Endothelial cell of umbilical vein (primary cell): ENCODE measurements around the gene AKAP6. TPM values are rescaled to one million over a fixed set of nuclear protein-coding genes. Genes with fewer than 3 reads are reported as not detected.

Experiments used
- BruUV-seq: library from RNA; stranded (reverse); fragments of 400-500 nt; replicated peaks from 2 replicates; lab custom pipeline; 2021; lab: Mats Ljungman, UMichigan
- CTCF ChIA-PET: fragments of 300-600, 350-600 bp; sonication (Branson Sonifier 250); formaldehyde crosslinking; loops from one replicate; lab custom pipeline; 2021; ENCODE audit warnings: antibody characterized with exemption, inconsistent platforms; lab: Charles Lee
- POLR2A ChIA-PET: fragments of 300-600, 350-600 bp; sonication (Branson Sonifier 250); formaldehyde crosslinking; loops from one replicate; lab custom pipeline; 2021; ENCODE audit warnings: antibody characterized with exemption, inconsistent platforms; lab: Charles Lee
- DNase-seq: peaks from one replicate; pipeline ENCODE4 v3.0.0-alpha.2; 2011; ENCODE audit warnings: low read depth, low spot score
- FAIRE-seq: peaks from 2 replicates; lab custom pipeline; 2011; peaks lifted over from hg19 to GRCh38; lab: Jason Lieb, UNC
- H2AFZ ChIP-seq: 2 replicates; pipeline ENCODE4 v1.6.0; 2012; ENCODE audit warnings: low read depth, low read length, control low read depth, inconsistent platforms
- H3K27ac ChIP-seq: 2 replicates; pipeline ENCODE4 v1.5.1; 2011; ENCODE audit warnings: low read depth, mild to moderate bottlenecking, control low read depth, low read length, moderate library complexity; ENCODE audit not compliant: insufficient read depth
- H3K27me3 ChIP-seq, 2 experiments: 2 replicates each; pipeline versions ENCODE4 v1.6.0 to v1.6.1; 2011; ENCODE audit warnings: low read length in 2 of 2, mixed read lengths in 1 of 2; ENCODE audit not compliant: control insufficient read depth in 2 of 2, insufficient read depth in 2 of 2
- H3K36me3 ChIP-seq, 2 experiments: 2 replicates in 1 of 2; 3 replicates in 1 of 2; pipeline ENCODE4 v1.5.1; 2011; ENCODE audit warnings: low read length in 2 of 2, mild to moderate bottlenecking in 1 of 2, moderate library complexity in 1 of 2; ENCODE audit not compliant: control insufficient read depth in 2 of 2, insufficient read depth in 2 of 2; ENCODE audit errors: extremely low read depth in 1 of 2
- H3K4me1 ChIP-seq: 3 replicates; pipeline ENCODE4 v1.5.1; 2011; ENCODE audit warnings: mild to moderate bottlenecking, low read length; ENCODE audit not compliant: control insufficient read depth, insufficient read depth; ENCODE audit errors: extremely low read depth
- H3K4me2 ChIP-seq: 2 replicates; pipeline ENCODE4 v1.6.1; 2011; ENCODE audit warnings: low read length, control low read depth, mixed read lengths; ENCODE audit not compliant: insufficient read depth
- H3K4me3 ChIP-seq, 3 experiments: fragments of 200-600 bp in 1 of 3; sonication (generic), shearing (Covaris generic) in 1 of 3; replicated peaks in 1 of 3; 2 replicates each; pipeline ENCODE4 v1.5.1; 2011 to 2016; ENCODE audit warnings: control low read depth in 3 of 3, low read length in 3 of 3, mild to moderate bottlenecking in 2 of 3, inconsistent platforms in 1 of 3, low read depth in 1 of 3, moderate library complexity in 1 of 3; ENCODE audit not compliant: insufficient read depth in 1 of 3
- H3K79me2 ChIP-seq: 2 replicates; pipeline ENCODE4 v1.6.0; 2012; ENCODE audit warnings: low read length, inconsistent platforms; ENCODE audit not compliant: control insufficient read depth, insufficient read depth
- H3K9ac ChIP-seq: replicated peaks from 2 replicates; pipeline ENCODE3; 2011; ENCODE audit warnings: low read length, control low read depth; ENCODE audit not compliant: insufficient read depth; ENCODE audit errors: extremely low read depth
- H3K9me1 ChIP-seq: replicated peaks from 3 replicates; pipeline ENCODE4 v1.6.0; 2011; ENCODE audit warnings: mild to moderate bottlenecking, low read length; ENCODE audit not compliant: control insufficient read depth, insufficient read depth; ENCODE audit errors: extremely low read depth
- H3K9me3 ChIP-seq: replicated peaks from 2 replicates; pipeline ENCODE4 v1.5.1; 2012; ENCODE audit warnings: low read length, inconsistent platforms; ENCODE audit not compliant: control insufficient read depth, insufficient read depth
- H4K20me1 ChIP-seq: replicated peaks from 2 replicates; pipeline ENCODE3; 2011; ENCODE audit warnings: mild to moderate bottlenecking, low read length; ENCODE audit not compliant: control insufficient read depth, insufficient read depth; ENCODE audit errors: extremely low read depth
- CTCF ChIP-seq, 2 donors: IDR thresholded peaks; 1 replicate in 1 of 2; 2 replicates in 1 of 2; pipeline ENCODE4 v1.5.1; 2011; ENCODE audit warnings: low read length in 2 of 2, mild to moderate bottlenecking in 2 of 2, moderate library complexity in 2 of 2, control low read depth in 1 of 2, inconsistent platforms in 1 of 2, low read depth in 1 of 2; ENCODE audit not compliant: insufficient read depth in 1 of 2; ENCODE audit errors: extremely low read depth in 1 of 2
- EZH2 ChIP-seq: IDR thresholded peaks from 2 replicates; pipeline ENCODE4 v1.6.1; 2012; ENCODE audit warnings: borderline replicate concordance, low read depth, mild to moderate bottlenecking, moderate library complexity, low read length, inconsistent platforms; ENCODE audit not compliant: severe bottlenecking
- FOS ChIP-seq: IDR thresholded peaks from 2 replicates; pipeline ENCODE4 v1.6.1; 2011; ENCODE audit warnings: mild to moderate bottlenecking, low read length, moderate library complexity, borderline replicate concordance; ENCODE audit not compliant: insufficient read depth
- GATA2 ChIP-seq: IDR thresholded peaks from 2 replicates; pipeline ENCODE4 v1.7.0; 2011; ENCODE audit warnings: low read depth, mild to moderate bottlenecking, moderate library complexity, mixed read lengths, low read length; ENCODE audit not compliant: insufficient read length, insufficient read depth
- JUN ChIP-seq: IDR thresholded peaks from 2 replicates; pipeline ENCODE4 v1.6.1; 2011; ENCODE audit warnings: borderline replicate concordance, low read depth; ENCODE audit not compliant: insufficient read length, insufficient read depth
- MAX ChIP-seq: IDR thresholded peaks from 2 replicates; pipeline ENCODE4 v1.6.1; 2011; ENCODE audit not compliant: insufficient read depth, insufficient read length
- MYC ChIP-seq: IDR thresholded peaks from one replicate; pipeline ENCODE4 v1.6.1; 2011; ENCODE audit warnings: mild to moderate bottlenecking, low read depth, low read length
- POLR2A ChIP-seq: IDR thresholded peaks from 2 replicates; pipeline ENCODE4 v1.6.1; 2012; ENCODE audit warnings: low read depth, mild to moderate bottlenecking, control low read depth, low read length
- POLR2AphosphoS5 ChIP-seq: IDR thresholded peaks from 2 replicates; pipeline ENCODE4 v1.6.1; 2012; ENCODE audit warnings: low read depth, mild to moderate bottlenecking, control low read depth, low read length, moderate library complexity; ENCODE audit not compliant: insufficient read depth
- dilution Hi-C: fragments of 300-500 bp; cut with MboI; formaldehyde crosslinking; loops from one replicate; pipeline ENCODE4 v1.15.0; 2019; ENCODE audit warnings: low sequenced_read_pairs; ENCODE audit not compliant: extremely low pct_ligation_motif_present
- intact Hi-C: fragments of 100-400 bp; cut with micrococcal nuclease; formaldehyde crosslinking; loops from one replicate; pipeline ENCODE4 v1.10.0; 2022
- polyA plus RNA-seq, 4 experiments: library from polyadenylated mRNA; depleted of rRNA in 3 of 4; stranded (reverse) in 3 of 4; unstranded in 1 of 4; fragments of >200 nt; gene quantifications; 2 replicates each; pipeline versions ENCODE4 v1.2.1 to v1.2.3, GENCODE V29; 2011 to 2012; ENCODE audit warnings: missing spikeins in 1 of 4
- total RNA-seq: library from RNA; stranded (reverse); gene quantifications from 2 replicates; pipeline ENCODE4 v1.2.3, GENCODE V29; 2021

AKAP6 gene
- total and polyA plus RNA-seq, 2 donors (not counting 3 experiments of a cell fraction or from before 2014, with no cell fraction given) = 0.03 to 0.49 TPM

DNA sequence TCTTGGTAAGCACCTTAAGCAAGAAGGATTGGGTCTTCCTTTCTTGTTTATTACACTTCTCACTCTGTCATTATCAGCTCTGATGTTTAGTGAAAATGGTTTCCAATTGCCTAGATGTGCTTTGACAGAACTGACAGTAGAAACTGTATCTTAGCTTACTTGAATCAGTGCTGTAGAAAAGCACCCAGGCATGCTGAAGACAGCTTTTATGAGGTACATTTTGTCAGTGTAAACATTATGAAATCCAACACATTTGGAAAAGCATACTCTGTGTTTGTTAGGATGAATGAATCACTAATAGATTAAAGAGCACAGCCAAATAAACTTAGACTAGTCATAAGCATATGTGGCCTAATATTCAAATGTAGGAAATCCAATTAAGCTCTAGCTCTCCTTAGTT is 319.3 kb downstream of the AKAP6 start:
- CTCF ChIA-PET = no interaction called here
- no peak overlapping the region for H3K9ac ChIP-seq
- FAIRE-seq = no peak

More for the DNA sequence above, 319.3 kb downstream of the AKAP6 start:
- peaks cover 0 to 2% of the 10 kb centered on the region in 2 experiments for H3K27me3 ChIP-seq
- POLR2A ChIA-PET = no interaction called here
- H3K4me2 ChIP-seq = no peak overlapping the region
- no TSS peak for BruUV-seq
- no peaks in the 10 kb centered on the region for H3K36me3 ChIP-seq
- H3K4me1 ChIP-seq = no peaks in the 10 kb centered on the region
- H3K9me3 ChIP-seq = no peaks in the 10 kb centered on the region
- no peak overlapping the region for H3K4me3 ChIP-seq
- dilution Hi-C loops (no loop called here), intact Hi-C loops (no loop called here)
- no peak for DNase-seq
- H3K9me1 ChIP-seq = no peaks in the 10 kb centered on the region
- no peak overlapping the region for H3K27ac ChIP-seq
- no peaks in the 10 kb centered on the region for H4K20me1 ChIP-seq
- no peak overlapping the region for H2AFZ ChIP-seq
- TF ChIP-seq POLR2A (no peak), JUN (no peak), POLR2AphosphoS5 (no peak), MYC (no peak), CTCF (IDR thresholded peaks at IDR 0.05; ENCODE audit: extremely low read depth in 1 of 2, insufficient read depth in 1 of 2, low read depth in 1 of 2, low read length in 2 of 2) (no peak), EZH2 (no peak), GATA2 (no peak), MAX (no peak), FOS (no peak)
- H3K79me2 ChIP-seq = no peaks in the 10 kb centered on the region
